ENCODE data around the gene TAF11L3. TPM values are rescaled to one million over a fixed set of nuclear protein-coding genes. Genes with fewer than 3 reads are reported as not detected.
"Not testable (repeated sequence)": the region's sequence is repeated elsewhere in the genome, so short reads cannot be mapped to it uniquely, and the experiment has no call there.

The TAF11L3 gene
- not detected for total RNA-seq

GRCh38 chr5:17518067-17518466 is at the start of gene TAF11L3:
Gene TAF11L3 (plus strand): TSS chr5:17518367.
- H3K27ac Mint-ChIP-seq; DNase-seq; H3K4me1 Mint-ChIP-seq; H3K9me3 Mint-ChIP-seq; H3K27me3 Mint-ChIP-seq; H3K36me3 Mint-ChIP-seq (ENCODE audit: low read depth); CTCF ChIA-PET; H3K4me3 Mint-ChIP-seq; POLR2A ChIA-PET: not testable (repeated sequence)

- ChIA-PET CTCF (no interaction called here), POLR2A (no interaction called here)
- H3K4me1 Mint-ChIP-seq = no peaks in the 10 kb centered on the region
- H3K27me3 Mint-ChIP-seq = no peaks in the 10 kb centered on the region
- H3K9me3 Mint-ChIP-seq = peaks cover 6% of the 10 kb centered on the region
- no peaks in the 10 kb centered on the region for H3K36me3 Mint-ChIP-seq (ENCODE audit: low read depth)
- no peak overlapping the region for H3K27ac Mint-ChIP-seq
- no peak overlapping the region for H3K4me3 Mint-ChIP-seq
- DNase-seq = no peak
Measured at GRCh38 chr5:17470064-17470463, 48.1 kb upstream of the TAF11L3 start.

GRCh38 chr5:17475064-17475463 is 43.1 kb upstream of the TAF11L3 start:
- H3K27ac Mint-ChIP-seq; H3K4me1 Mint-ChIP-seq; H3K27me3 Mint-ChIP-seq; H3K4me3 Mint-ChIP-seq; H3K9me3 Mint-ChIP-seq; POLR2A ChIA-PET; H3K36me3 Mint-ChIP-seq (ENCODE audit: low read depth); CTCF ChIA-PET; DNase-seq: not testable (repeated sequence)

GRCh38 chr5:17477043-17477442 is 41.1 kb upstream of the TAF11L3 start:
- ChIA-PET POLR2A (no interaction called here), CTCF (no interaction called here)
- no peak overlapping the region for H3K4me3 Mint-ChIP-seq
- H3K36me3 Mint-ChIP-seq (ENCODE audit: low read depth) = no peaks in the 10 kb centered on the region
- H3K4me1 Mint-ChIP-seq = no peaks in the 10 kb centered on the region
- no peaks in the 10 kb centered on the region for H3K27me3 Mint-ChIP-seq
- DNase-seq = no peak
- H3K27ac Mint-ChIP-seq = no peak overlapping the region
- H3K9me3 Mint-ChIP-seq = peaks cover 6% of the 10 kb centered on the region

- H3K36me3 Mint-ChIP-seq (ENCODE audit: low read depth) = no peaks in the 10 kb centered on the region
- no peak overlapping the region for H3K27ac Mint-ChIP-seq
Measured at GRCh38 chr5:17477573-17478265, 40.4 kb upstream of the TAF11L3 start.

GRCh38 chr5:17481378-17481777 is 36.8 kb upstream of the TAF11L3 start:
- H3K4me3 Mint-ChIP-seq = no peak overlapping the region
- peaks cover 4% of the 10 kb centered on the region for H3K9me3 Mint-ChIP-seq
- CTCF ChIA-PET = no interaction called here
- no peak overlapping the region for H3K27ac Mint-ChIP-seq
- H3K36me3 Mint-ChIP-seq (ENCODE audit: low read depth) = no peaks in the 10 kb centered on the region
- POLR2A ChIA-PET = no interaction called here
- no peaks in the 10 kb centered on the region for H3K4me1 Mint-ChIP-seq
- H3K27me3 Mint-ChIP-seq = no peaks in the 10 kb centered on the region
- no peak for DNase-seq

More at GRCh38 chr5:17477573-17478265, 40.4 kb upstream of the TAF11L3 start:
- no peak for DNase-seq
- Mint-ChIP-seq H3K4me3 (no peak overlapping the region), H3K4me1 (no peaks in the 10 kb centered on the region), H3K27me3 (no peaks in the 10 kb centered on the region), H3K9me3 (peaks cover 4% of the 10 kb centered on the region)
- CTCF ChIA-PET = no interaction called here
- POLR2A ChIA-PET = no interaction called here

GRCh38 chr5:17482790-17483189 is 35.4 kb upstream of the TAF11L3 start:
- no peaks in the 10 kb centered on the region for H3K36me3 Mint-ChIP-seq (ENCODE audit: low read depth)
- CTCF ChIA-PET = no interaction called here

DNA sequence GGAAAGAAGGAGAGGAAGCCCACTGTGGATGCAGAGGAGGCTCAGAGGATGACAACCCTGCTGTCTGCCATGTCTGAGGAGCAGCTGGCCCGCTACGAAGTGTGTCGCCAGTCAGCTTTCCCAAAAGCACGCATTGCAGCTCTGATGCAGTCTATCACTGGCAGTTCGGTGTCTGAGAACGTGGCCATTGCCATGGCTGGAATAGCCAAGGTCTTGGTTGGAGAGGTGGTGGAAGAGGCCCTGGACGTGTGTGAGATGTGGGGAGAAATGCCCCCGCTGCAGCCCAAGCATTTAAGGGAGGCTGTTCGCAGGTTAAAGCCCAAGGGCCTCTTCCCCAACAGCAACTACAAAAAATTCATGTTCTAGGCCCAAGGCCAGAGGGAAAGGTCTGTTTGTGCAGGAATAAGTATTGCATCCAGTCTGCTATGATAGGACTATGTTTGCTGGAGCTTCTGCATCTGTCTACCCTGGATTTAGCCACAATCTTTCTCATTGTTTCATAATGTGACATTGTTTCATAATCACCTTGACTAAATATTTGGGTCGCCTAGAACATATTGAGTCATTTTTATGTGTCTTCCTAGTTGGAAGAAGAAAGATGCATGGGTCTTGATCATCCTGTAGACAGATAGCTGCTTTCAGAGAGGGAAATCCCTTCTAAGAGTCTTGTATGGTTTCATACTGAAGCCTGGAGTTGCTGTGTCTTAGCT is 31.5 kb upstream of the TAF11L3 start:
- CTCF ChIA-PET, H3K27ac Mint-ChIP-seq: not testable (repeated sequence)

More at GRCh38 chr5:17482790-17483189, 35.4 kb upstream of the TAF11L3 start:
- DNase-seq = no peak
- Mint-ChIP-seq H3K9me3 (peaks cover 2% of the 10 kb centered on the region), H3K27ac (no peak overlapping the region), H3K4me3 (no peak overlapping the region), H3K4me1 (no peaks in the 10 kb centered on the region), H3K27me3 (no peaks in the 10 kb centered on the region)
- POLR2A ChIA-PET = no interaction called here

GRCh38 chr5:17487174-17487512 is 31.0 kb upstream of the TAF11L3 start:
- H3K9me3 Mint-ChIP-seq = peaks cover 3% of the 10 kb centered on the region
- H3K27ac Mint-ChIP-seq = no peak overlapping the region
- no peaks in the 10 kb centered on the region for H3K36me3 Mint-ChIP-seq (ENCODE audit: low read depth)
- no peak for DNase-seq
- no peaks in the 10 kb centered on the region for H3K4me1 Mint-ChIP-seq
- CTCF ChIA-PET = no interaction called here
- POLR2A ChIA-PET = no interaction called here
- no peaks in the 10 kb centered on the region for H3K27me3 Mint-ChIP-seq
- no peak overlapping the region for H3K4me3 Mint-ChIP-seq

More for the DNA sequence above, 31.5 kb upstream of the TAF11L3 start:
- DNase-seq; POLR2A ChIA-PET; H3K27me3 Mint-ChIP-seq; H3K9me3 Mint-ChIP-seq; H3K36me3 Mint-ChIP-seq (ENCODE audit: low read depth); H3K4me1 Mint-ChIP-seq; H3K4me3 Mint-ChIP-seq: not testable (repeated sequence)

DNA sequence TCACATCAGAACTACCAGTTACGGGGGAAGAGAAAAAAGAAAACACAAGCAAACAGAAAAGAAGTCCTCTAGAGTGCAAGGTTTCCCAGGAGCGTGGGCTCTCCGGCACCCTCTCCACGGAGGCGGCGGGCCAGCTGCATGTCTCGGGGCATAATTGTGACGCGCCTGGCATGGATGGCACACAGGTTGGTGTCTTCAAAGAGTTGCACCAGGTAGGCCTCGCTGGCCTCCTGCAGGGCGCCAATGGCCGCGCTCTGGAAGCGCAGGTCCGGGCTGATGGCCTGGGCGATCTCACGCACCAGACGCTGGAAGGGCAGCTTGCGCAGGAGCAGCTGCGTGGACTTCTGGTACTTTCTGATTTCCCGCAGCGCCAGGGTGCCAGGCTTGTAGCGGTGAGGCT is 26.9 kb upstream of the TAF11L3 start:
- DNase-seq; H3K4me3 Mint-ChIP-seq; H3K4me1 Mint-ChIP-seq; H3K36me3 Mint-ChIP-seq (ENCODE audit: low read depth); H3K27ac Mint-ChIP-seq; CTCF ChIA-PET; POLR2A ChIA-PET; H3K27me3 Mint-ChIP-seq: not testable (repeated sequence)
- H3K9me3 Mint-ChIP-seq = peaks cover 21% of the 10 kb centered on the region

GRCh38 chr5:17492770-17493169 is 25.4 kb upstream of the TAF11L3 start:
- Mint-ChIP-seq H3K27ac (no peak overlapping the region), H3K4me1 (no peaks in the 10 kb centered on the region), H3K9me3 (peaks cover 21% of the 10 kb centered on the region), H3K27me3 (no peaks in the 10 kb centered on the region), H3K4me3 (no peak overlapping the region), H3K36me3 (ENCODE audit: low read depth) (no peaks in the 10 kb centered on the region)
- CTCF ChIA-PET = no interaction called here
- POLR2A ChIA-PET = no interaction called here
- DNase-seq = no peak

DNA sequence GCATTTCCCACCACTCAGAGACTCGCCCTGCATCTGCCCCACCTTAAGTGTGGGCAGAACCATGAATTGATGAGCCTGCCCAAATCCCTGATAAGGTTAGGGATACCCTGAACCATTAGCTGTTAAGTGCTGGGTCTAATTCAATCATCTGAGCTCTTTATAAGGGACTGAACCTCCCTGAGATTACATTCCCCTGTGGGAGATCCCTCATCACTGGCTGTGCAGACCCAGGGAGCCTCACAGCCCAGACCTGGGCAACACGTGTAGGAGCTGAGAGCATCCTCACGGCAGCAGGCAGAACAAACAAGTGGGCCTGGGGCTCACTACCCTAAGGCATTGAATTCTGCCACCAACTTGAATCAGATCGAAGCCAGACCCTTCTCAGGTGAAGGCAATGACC is 20.7 kb upstream of the TAF11L3 start:
- H3K4me3 Mint-ChIP-seq = no peak overlapping the region
- no peak overlapping the region for H3K27ac Mint-ChIP-seq
- DNase-seq = no peak
- H3K9me3 Mint-ChIP-seq = peaks cover 17% of the 10 kb centered on the region
- H3K4me1 Mint-ChIP-seq = no peaks in the 10 kb centered on the region
- no peaks in the 10 kb centered on the region for H3K36me3 Mint-ChIP-seq (ENCODE audit: low read depth)
- no peaks in the 10 kb centered on the region for H3K27me3 Mint-ChIP-seq
- CTCF ChIA-PET = no interaction called here
- POLR2A ChIA-PET = no interaction called here

DNA sequence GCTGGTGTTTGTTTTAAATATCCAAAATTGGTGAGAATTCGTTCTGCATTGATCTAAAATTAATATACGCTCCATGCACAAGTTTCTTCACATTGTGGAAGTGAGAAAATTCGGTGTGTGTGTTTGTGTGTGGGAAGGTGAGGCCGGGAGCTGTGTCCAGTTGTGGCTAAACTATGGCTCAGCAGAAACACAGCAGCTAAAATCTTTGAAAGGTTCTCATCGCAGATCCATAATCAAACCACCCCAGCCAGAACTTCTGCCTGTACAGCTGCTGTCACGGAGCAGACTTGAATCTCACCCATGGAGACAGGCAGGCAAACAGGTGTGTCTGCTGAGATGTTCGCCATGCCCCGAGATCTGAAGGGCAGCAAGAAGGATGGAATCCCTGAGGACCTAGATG is 20.2 kb upstream of the TAF11L3 start, which contains the start of gene TAF11L2:
TSS of gene TAF11L2 (plus strand) at position 301 of the 400 bp plus-strand sequence.
- H3K4me1 Mint-ChIP-seq; CTCF ChIA-PET; H3K27ac Mint-ChIP-seq; H3K36me3 Mint-ChIP-seq (ENCODE audit: low read depth); DNase-seq; H3K4me3 Mint-ChIP-seq; H3K27me3 Mint-ChIP-seq; POLR2A ChIA-PET: not testable (repeated sequence)
- H3K9me3 Mint-ChIP-seq = peaks cover 17% of the 10 kb centered on the region

DNA sequence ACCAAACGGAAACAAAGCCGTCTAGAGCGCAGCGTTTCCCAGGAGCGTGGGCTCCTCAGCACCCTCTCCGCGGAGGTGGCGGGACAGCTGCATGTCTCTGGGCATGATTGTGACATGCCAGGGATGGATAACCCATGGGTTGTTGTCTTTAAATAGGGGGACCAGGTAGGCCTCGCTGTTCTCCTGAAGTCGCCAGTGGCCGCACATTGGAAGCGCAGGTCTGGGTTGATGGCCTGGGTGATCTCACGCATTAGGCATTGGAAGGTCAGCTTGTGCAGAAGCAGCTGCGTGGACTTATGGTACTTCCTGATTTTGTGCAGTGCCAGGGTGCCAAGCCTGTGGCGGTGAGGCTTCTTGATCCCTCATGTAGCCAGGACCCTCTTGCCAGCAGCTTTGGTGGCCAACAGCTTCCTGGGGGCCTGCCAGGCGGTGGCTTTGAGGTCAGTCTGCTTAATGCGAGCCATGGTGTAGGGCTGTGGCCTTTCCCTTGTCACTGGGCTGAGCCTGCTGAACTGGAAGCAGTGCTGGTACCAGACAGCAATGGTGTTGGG is 6.3 kb upstream of the TAF11L3 start:
- CTCF ChIA-PET = no interaction called here
- no peaks in the 10 kb centered on the region for H3K36me3 Mint-ChIP-seq (ENCODE audit: low read depth)
- POLR2A ChIA-PET = no interaction called here

More for the DNA sequence above, 6.3 kb upstream of the TAF11L3 start:
- no peak overlapping the region for H3K27ac Mint-ChIP-seq
- H3K4me1 Mint-ChIP-seq = no peaks in the 10 kb centered on the region
- no peak for DNase-seq
- no peak overlapping the region for H3K4me3 Mint-ChIP-seq
- peaks cover 5% of the 10 kb centered on the region for H3K9me3 Mint-ChIP-seq
- no peaks in the 10 kb centered on the region for H3K27me3 Mint-ChIP-seq

Measured in activated CD4-positive, alpha-beta memory T cell treated with anti-CD3 and anti-CD28 coated beads, Interleukin-2, amount 10 ng/mL, durations not matched to agents 7 days and 5 days (primary cell).